SU-DHL-6 (cell line): ENCODE measurements around the gene NEK4.

Experiments used
- H2AFZ ChIP-seq: fragments of 200-600 bp; sonication (generic); 2 replicates; pipeline ENCODE4 v1.6.1; 2014; ENCODE audit warnings: low read depth, mild to moderate bottlenecking, moderate library complexity, mixed read lengths, antibody characterized with exemption, low read length; ENCODE audit not compliant: severe bottlenecking
- H3F3A ChIP-seq: fragments of 200-600 bp; shearing (Covaris generic); 2 replicates; pipeline ENCODE4 v1.6.0; 2016; ENCODE audit warnings: antibody characterized with exemption, mild to moderate bottlenecking; ENCODE audit not compliant: insufficient read depth
- H3K27ac ChIP-seq: fragments of 200-600 bp; sonication (generic); 2 replicates; pipeline ENCODE4 v1.5.1; 2016; ENCODE audit warnings: low read depth, mild to moderate bottlenecking, low read length, moderate library complexity, mixed read lengths
- H3K27me3 ChIP-seq: fragments of 200-600 bp; sonication (generic), shearing (Covaris generic); 2 replicates; pipeline ENCODE4 v1.6.0; 2014; ENCODE audit warnings: mild to moderate bottlenecking, low read length
- H3K36me3 ChIP-seq: fragments of 200-600 bp; sonication (generic); 2 replicates; pipeline ENCODE4 v1.6.1; 2014; ENCODE audit warnings: mild to moderate bottlenecking, low read length, mixed read lengths
- H3K4me2 ChIP-seq: fragments of 300-600, 200-600 bp; shearing (Covaris generic), sonication (generic); 2 replicates; pipeline ENCODE4 v1.6.0; 2014; ENCODE audit warnings: low read length, low read depth, mild to moderate bottlenecking; ENCODE audit not compliant: poor library complexity, severe bottlenecking
- H3K4me3 ChIP-seq: fragments of 200-600 bp; sonication (generic); 2 replicates; pipeline ENCODE4 v1.5.1; 2014; ENCODE audit warnings: antibody characterized with exemption, low read length, mild to moderate bottlenecking, mixed read lengths; ENCODE audit not compliant: insufficient read depth, poor library complexity, severe bottlenecking
- H3K79me2 ChIP-seq: fragments of 200-600 bp; sonication (generic); 2 replicates; pipeline ENCODE4 v1.6.1; 2014; ENCODE audit warnings: mild to moderate bottlenecking, low read length, moderate library complexity; ENCODE audit not compliant: insufficient read depth
- H3K9ac ChIP-seq: fragments of 200-600 bp; sonication (generic); 2 replicates; pipeline ENCODE4 v1.7.0; 2014; ENCODE audit warnings: mild to moderate bottlenecking, low read length
- H3K9me2 ChIP-seq: fragments of 200-600 bp; sonication (generic); replicated peaks from 2 replicates; pipeline ENCODE4 v1.6.1; 2014; ENCODE audit warnings: low read length; ENCODE audit not compliant: insufficient read depth
- H3K9me3 ChIP-seq: fragments of 200-600 bp; sonication (generic); 2 replicates; pipeline ENCODE4 v1.6.1; 2014; ENCODE audit warnings: low read length, mixed read lengths; ENCODE audit not compliant: insufficient read depth
- H4K20me1 ChIP-seq: fragments of 200-600 bp; sonication (generic); 2 replicates; pipeline ENCODE4 v1.6.1; 2014; ENCODE audit warnings: low read depth, mild to moderate bottlenecking, antibody characterized with exemption, low read length, moderate library complexity, mixed read lengths
- EZH2phosphoT487 ChIP-seq: fragments of 200-600 bp; sonication (generic), shearing (Covaris generic); conservative IDR thresholded peaks from 2 replicates; pipeline ENCODE4 v1.6.1; 2018; ENCODE audit warnings: mild to moderate bottlenecking, antibody characterized with exemption, low read length, moderate library complexity, mixed read lengths
- TF ChIP-seq, protein P1 (sequence below): fragments of 200-600 bp; sonication (generic); IDR thresholded peaks from one replicate; pipeline ENCODE4 v1.5.1; 2017; ENCODE audit warnings: antibody characterized with exemption, mild to moderate bottlenecking, low read length, moderate library complexity; ENCODE audit not compliant: insufficient read depth, poor library complexity, severe bottlenecking

The NEK4 gene

DNA sequence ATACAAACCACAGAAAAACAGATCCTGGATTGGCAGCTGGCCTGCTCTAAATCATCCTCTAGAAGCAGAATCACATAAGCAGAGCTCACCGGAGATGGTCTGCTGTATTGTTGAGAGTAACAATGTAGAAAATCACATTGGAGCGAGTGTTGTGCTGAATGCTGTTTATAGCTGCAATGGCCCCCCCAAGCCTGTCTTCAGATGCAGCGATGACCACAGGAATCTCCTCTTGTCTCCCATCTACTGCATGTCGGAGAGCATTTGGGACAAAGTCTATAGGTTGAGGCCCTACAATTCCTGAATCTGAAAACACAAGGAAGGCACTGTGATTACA, 73.1 kb downstream of the NEK4 start:
- no peak for TF ChIP-seq EZH2phosphoT487
- TF ChIP-seq, protein P1, sequence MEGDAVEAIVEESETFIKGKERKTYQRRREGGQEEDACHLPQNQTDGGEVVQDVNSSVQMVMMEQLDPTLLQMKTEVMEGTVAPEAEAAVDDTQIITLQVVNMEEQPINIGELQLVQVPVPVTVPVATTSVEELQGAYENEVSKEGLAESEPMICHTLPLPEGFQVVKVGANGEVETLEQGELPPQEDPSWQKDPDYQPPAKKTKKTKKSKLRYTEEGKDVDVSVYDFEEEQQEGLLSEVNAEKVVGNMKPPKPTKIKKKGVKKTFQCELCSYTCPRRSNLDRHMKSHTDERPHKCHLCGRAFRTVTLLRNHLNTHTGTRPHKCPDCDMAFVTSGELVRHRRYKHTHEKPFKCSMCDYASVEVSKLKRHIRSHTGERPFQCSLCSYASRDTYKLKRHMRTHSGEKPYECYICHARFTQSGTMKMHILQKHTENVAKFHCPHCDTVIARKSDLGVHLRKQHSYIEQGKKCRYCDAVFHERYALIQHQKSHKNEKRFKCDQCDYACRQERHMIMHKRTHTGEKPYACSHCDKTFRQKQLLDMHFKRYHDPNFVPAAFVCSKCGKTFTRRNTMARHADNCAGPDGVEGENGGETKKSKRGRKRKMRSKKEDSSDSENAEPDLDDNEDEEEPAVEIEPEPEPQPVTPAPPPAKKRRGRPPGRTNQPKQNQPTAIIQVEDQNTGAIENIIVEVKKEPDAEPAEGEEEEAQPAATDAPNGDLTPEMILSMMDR: no peak
- H3K9ac ChIP-seq: no peak overlapping the region

DNA sequence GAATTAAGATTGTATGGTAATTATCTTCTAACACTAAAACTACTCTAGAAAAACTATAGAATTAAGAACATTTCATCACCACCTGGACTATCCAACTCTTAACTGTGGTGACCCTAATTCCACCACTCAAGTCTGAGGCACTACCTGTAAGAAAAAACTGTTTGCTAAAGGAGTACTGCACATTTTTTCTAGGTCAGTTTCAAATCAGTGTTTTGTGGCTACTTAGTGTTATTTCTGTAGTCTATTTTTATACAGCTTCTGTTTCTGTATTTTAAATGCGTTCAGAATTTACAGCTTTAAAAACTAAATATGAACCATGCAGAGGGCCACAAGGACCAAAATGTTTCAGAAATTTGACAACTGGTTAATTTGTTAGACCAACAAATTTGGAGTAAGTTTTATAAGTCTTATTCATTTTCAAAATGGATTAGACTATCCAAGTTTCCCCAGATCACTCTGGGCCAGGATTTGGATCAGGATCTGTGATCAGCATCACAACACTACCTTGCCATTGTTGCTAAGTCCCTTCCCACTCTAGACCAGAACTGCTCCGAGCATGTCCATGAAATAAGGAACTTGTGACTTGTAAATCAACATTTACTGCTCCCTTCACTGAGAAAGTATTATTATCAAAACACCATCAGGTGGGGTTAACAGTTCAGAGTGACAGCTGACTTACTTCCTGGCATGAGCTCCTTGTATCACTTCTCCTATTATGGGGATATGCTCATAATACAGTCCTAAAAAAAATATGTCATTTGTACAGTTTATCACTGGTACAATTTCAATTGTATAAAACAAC, 73.7 kb downstream of the NEK4 start:
- TF ChIP-seq, protein P1: no peak
- no peak for TF ChIP-seq EZH2phosphoT487
- Histone ChIP-seq H3K27ac (peak overlapping the region; percentile 4; the same call in 1 of the 2 replicates), H3F3A (peaks cover 71% of the 10 kb centered on the region), H3K79me2 (no peaks in the 10 kb centered on the region), H3K36me3 (peaks cover 42% of the 10 kb centered on the region), H2AFZ (no peak overlapping the region), H4K20me1 (no peaks in the 10 kb centered on the region), H3K9me3 (no peaks in the 10 kb centered on the region), H3K4me2 (no peak overlapping the region), H3K4me3 (no peak overlapping the region), H3K9ac (no peak overlapping the region), H3K9me2 (no peaks in the 10 kb centered on the region), H3K27me3 (no peaks in the 10 kb centered on the region)

More for the DNA sequence above, 73.1 kb downstream of the NEK4 start:
- Histone ChIP-seq H3K4me3 (no peak overlapping the region), H3K27ac (peak overlapping the region; percentile 6; the same call in 1 of the 2 replicates), H3F3A (peaks cover 68% of the 10 kb centered on the region), H3K27me3 (no peaks in the 10 kb centered on the region), H4K20me1 (no peaks in the 10 kb centered on the region), H3K9me2 (no peaks in the 10 kb centered on the region), H3K9me3 (no peaks in the 10 kb centered on the region), H2AFZ (no peak overlapping the region), H3K4me2 (no peak overlapping the region), H3K79me2 (no peaks in the 10 kb centered on the region), H3K36me3 (peaks cover 41% of the 10 kb centered on the region)

DNA sequence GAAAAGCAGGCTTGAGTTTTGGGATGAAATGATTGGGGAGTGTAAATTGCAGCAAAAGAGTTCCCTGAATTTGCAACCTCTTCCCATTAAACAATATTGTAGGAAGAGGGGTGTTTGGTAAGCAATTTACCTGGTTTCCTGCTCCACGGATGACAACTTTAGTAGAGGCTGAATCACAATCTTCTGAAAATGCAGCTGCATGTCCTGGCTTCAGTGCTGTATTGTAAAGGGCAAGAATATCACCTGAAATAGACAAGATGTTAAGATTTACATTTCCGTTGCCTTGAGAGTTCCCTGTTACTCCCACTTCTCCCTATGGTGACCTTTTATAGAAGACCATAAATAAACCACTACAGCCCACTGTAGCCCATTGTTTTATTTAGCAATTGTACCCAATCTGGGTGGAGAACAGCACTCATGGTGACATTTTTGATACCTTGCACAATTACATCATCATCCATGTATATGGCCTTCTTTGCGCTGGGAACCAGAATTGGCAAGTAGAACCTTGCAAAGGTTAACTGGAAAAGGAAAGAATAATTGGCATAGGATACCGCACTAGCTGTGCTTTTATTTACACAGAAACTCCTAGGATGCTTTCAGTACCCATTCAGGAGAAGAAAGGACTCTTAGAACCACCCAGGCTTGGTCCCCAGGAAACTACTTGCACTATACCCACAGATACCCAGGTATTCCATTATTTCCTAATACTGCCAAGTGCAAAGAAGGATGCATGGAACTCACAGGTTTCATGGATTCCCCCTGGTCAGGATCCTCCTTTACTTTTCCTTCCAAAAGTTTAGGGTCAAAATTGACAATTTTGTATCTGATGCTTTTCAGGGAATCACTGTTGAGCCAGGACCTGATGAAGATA, 74.7 kb downstream of the NEK4 start:
- Histone ChIP-seq H3K27ac (peak overlapping the region; percentile 4; the same call in 1 of the 2 replicates), H2AFZ (no peak overlapping the region), H3K9ac (no peak overlapping the region), H3F3A (peaks cover 76% of the 10 kb centered on the region), H3K36me3 (peaks cover 46% of the 10 kb centered on the region), H3K4me3 (no peak overlapping the region), H3K9me3 (no peaks in the 10 kb centered on the region), H4K20me1 (peaks cover 3% of the 10 kb centered on the region; the same call in 1 of the 2 replicates), H3K4me2 (no peak overlapping the region), H3K79me2 (no peaks in the 10 kb centered on the region), H3K27me3 (no peaks in the 10 kb centered on the region), H3K9me2 (no peaks in the 10 kb centered on the region)
- TF ChIP-seq EZH2phosphoT487: no peak
- TF ChIP-seq, protein P1: no peak
